Esophagus muscularis mucosa (tissue), 4 donors: Measurements from ENCODE around the gene HID1. TPM values are rescaled to one million over a fixed set of nuclear protein-coding genes. Genes with fewer than 3 reads are reported as not detected.
"Not testable (repeated sequence)": the region's sequence is repeated elsewhere in the genome, so short reads cannot be mapped to it uniquely, and the experiment has no call there.

ENCODE experiments used
- DNase-seq: peaks from one replicate; pipeline ENCODE4 v3.0.0-alpha.2; 2017; ENCODE audit errors: extremely low spot score
- H3K27ac ChIP-seq, 4 donors: fragments of 200-600 bp; sonication (generic); replicated peaks in 1 of 4; 1 replicate in 3 of 4; 2 replicates in 1 of 4; pipeline ENCODE4 v1.5.1; 2016 to 2019; ENCODE audit warnings: mild to moderate bottlenecking in 1 of 4
- H3K27me3 ChIP-seq, 4 donors: fragments of 200-600 bp; sonication (generic); one replicate each; pipeline versions ENCODE4 v1.5.1 to v1.6.0; 2016 to 2019
- H3K36me3 ChIP-seq, 4 donors: fragments of 200-600 bp; sonication (generic); one replicate each; pipeline ENCODE4 v1.5.1; 2016 to 2019
- H3K4me1 ChIP-seq, 4 donors: fragments of 200-600 bp; sonication (generic); one replicate each; pipeline ENCODE4 v1.5.1; 2016 to 2019
- H3K4me3 ChIP-seq, 4 donors: fragments of 200-600 bp; sonication (generic); 1 replicate in 2 of 4; 2 replicates in 2 of 4; pipeline ENCODE4 v1.5.1; 2016 to 2019; ENCODE audit warnings: mild to moderate bottlenecking in 4 of 4, moderate library complexity in 1 of 4
- H3K9me3 ChIP-seq, 4 donors: fragments of 200-600 bp; sonication (generic); 1 replicate in 3 of 4; 2 replicates in 1 of 4; pipeline ENCODE4 v1.5.1; 2016 to 2019
- CTCF ChIP-seq, 3 experiments: fragments of 200-600 bp in 2 of 3; fragments of 450-650 bp in 1 of 3; sonication (generic) in 2 of 3; IDR thresholded peaks; one replicate each; pipeline ENCODE4 v1.5.1; 2017 to 2019; ENCODE audit warnings: antibody characterized with exemption in 3 of 3, mild to moderate bottlenecking in 2 of 3, moderate library complexity in 1 of 3
- EP300 ChIP-seq: sonication (generic); formaldehyde crosslinking; IDR thresholded peaks from one replicate; pipeline ENCODE4 v1.6.1; 2017; ENCODE audit warnings: antibody characterized with exemption
- POLR2A ChIP-seq: fragments of 450-650 bp; IDR thresholded peaks from one replicate; pipeline ENCODE4 v1.6.1; 2017; ENCODE audit warnings: antibody characterized with exemption, moderate library complexity, mild to moderate bottlenecking, low read depth
- POLR2AphosphoS5 ChIP-seq, 2 donors: sonication (generic); formaldehyde crosslinking; IDR thresholded peaks; one replicate each; pipeline ENCODE4 v1.6.1; 2017; ENCODE audit warnings: antibody characterized with exemption in 2 of 2
- WGBS: methylation state at CpG from one replicate; pipeline ENCODE4 v1.1.5; 2018; 5-methylcytosine and 5-hydroxymethylcytosine counted together
- intact Hi-C: fragments of 100-400 bp; cut with DNase I; formaldehyde crosslinking; loops from one replicate; pipeline ENCODE4 v1.15.1; 2023
- total RNA-seq, 4 donors: library from RNA; depleted of rRNA; stranded (reverse); fragments of >200 nt; gene quantifications; one replicate each; pipeline versions ENCODE4 v1.1.0 to v1.2.1, GENCODE V29; 2016

The HID1 gene
- total RNA-seq, 4 donors from 2014 or later, result 4.5 to 17.1 (median 10.9) TPM

- DNase-seq, result no peak
- H3K27ac ChIP-seq, result no peak overlapping the region
- H3K9me3 ChIP-seq, result no peaks in the 10 kb centered on the region
- intact Hi-C loops, result no loop called here
- H3K36me3 ChIP-seq, result no peaks in the 10 kb centered on the region
- H3K4me3 ChIP-seq, result no peak overlapping the region
- TF ChIP-seq EP300, result no peak
- TF ChIP-seq POLR2A, result no peak
- no peak for TF ChIP-seq CTCF (IDR thresholded peaks at IDR 0.05)
- TF ChIP-seq POLR2AphosphoS5 (IDR thresholded peaks at IDR 0.05), result no peak
- peaks cover 0 to 53% (median under 1%) of the 10 kb centered on the region in 4 donors for H3K27me3 ChIP-seq
- H3K4me1 ChIP-seq, result peaks cover 0 to 6% (median 2%) of the 10 kb centered on the region in 4 donors
- WGBS, result 83% methylated on average over 9 of the region's 13 CpGs
These were observed 56.3 kb downstream of the HID1 start for GRCh38 chr17:74916136-74916850.

GRCh38 chr17:74911423-74911822 is 61.1 kb downstream of the HID1 start:
- intact Hi-C loops, H3K27ac ChIP-seq, H3K4me3 ChIP-seq, H3K4me1 ChIP-seq, DNase-seq, H3K36me3 ChIP-seq, H3K9me3 ChIP-seq: not testable (repeated sequence)
- WGBS, result 78% methylated on average over 6 of the region's 8 CpGs
- peaks cover 0 to 23% (median 0%) of the 10 kb centered on the region in 4 donors for H3K27me3 ChIP-seq

- H3K9me3 ChIP-seq, intact Hi-C loops, H3K27ac ChIP-seq, H3K36me3 ChIP-seq, DNase-seq, H3K4me1 ChIP-seq, H3K4me3 ChIP-seq: not testable (repeated sequence)
- 69% methylated on average over 4 of the region's 4 CpGs for WGBS
- peaks cover 0 to 33% (median 0%) of the 10 kb centered on the region in 4 donors for H3K27me3 ChIP-seq
These were observed 63.5 kb downstream of the HID1 start for GRCh38 chr17:74909097-74909496.

- H3K36me3 ChIP-seq, result no peaks in the 10 kb centered on the region
- DNase-seq, result no peak
- intact Hi-C loops, result no loop called here
- TF ChIP-seq POLR2AphosphoS5 (IDR thresholded peaks at IDR 0.05) (no peak), EP300 (no peak), CTCF (IDR thresholded peaks at IDR 0.05) (no peak), POLR2A (no peak)
- no peak overlapping the region for H3K27ac ChIP-seq
- H3K4me3 ChIP-seq, result no peak overlapping the region
- H3K9me3 ChIP-seq, result no peaks in the 10 kb centered on the region
- WGBS, result 89% methylated on average over 10 of the region's 34 CpGs
- peaks cover 0 to 54% (median 0%) of the 10 kb centered on the region in 4 donors for H3K27me3 ChIP-seq
- H3K4me1 ChIP-seq, result no peaks in the 10 kb centered on the region
These were observed 65.5 kb downstream of the HID1 start for GRCh38 chr17:74907012-74907411.

- WGBS, result 78% methylated on average over 6 of the region's 6 CpGs
- H3K36me3 ChIP-seq, H3K4me1 ChIP-seq, H3K27ac ChIP-seq, DNase-seq, H3K9me3 ChIP-seq, H3K4me3 ChIP-seq, intact Hi-C loops: not testable (repeated sequence)
- peaks cover 0 to 59% (median 0%) of the 10 kb centered on the region in 4 donors for H3K27me3 ChIP-seq
These were observed 66.3 kb downstream of the HID1 start for GRCh38 chr17:74906214-74906793.

- H3K36me3 ChIP-seq, result no peaks in the 10 kb centered on the region
- TF ChIP-seq POLR2A (no peak), EP300 (no peak), CTCF (IDR thresholded peaks at IDR 0.05) (no peak), POLR2AphosphoS5 (IDR thresholded peaks at IDR 0.05) (no peak)
- no peaks in the 10 kb centered on the region for H3K9me3 ChIP-seq
- no peak overlapping the region for H3K4me3 ChIP-seq
- H3K27ac ChIP-seq, result no peak overlapping the region
- H3K27me3 ChIP-seq, result peaks cover 0 to 64% (median 0%) of the 10 kb centered on the region in 4 donors
- no peak for DNase-seq
- 74% methylated on average over 7 of the region's 7 CpGs for WGBS
- intact Hi-C loops, result no loop called here
- H3K4me1 ChIP-seq, result no peaks in the 10 kb centered on the region
These were observed 67.7 kb downstream of the HID1 start for GRCh38 chr17:74904687-74905409.
